HepG2 (cell line): ENCODE measurements around the gene SLC9A9.

Source experiments
- ZFAT ChIP-seq: sonication (generic); formaldehyde crosslinking; conservative IDR thresholded peaks from 2 replicates; pipeline ENCODE4 v1.8.1; 2023; ENCODE audit warnings: missing genetic modification reagents, inconsistent platforms
- TF ChIP-seq, protein P1 (sequence below): sonication (generic); formaldehyde crosslinking; IDR thresholded peaks from 2 replicates; pipeline ENCODE4 v1.5.0; 2020; ENCODE audit warnings: mild to moderate bottlenecking, missing genetic modification reagents, moderate library complexity

DNA sequence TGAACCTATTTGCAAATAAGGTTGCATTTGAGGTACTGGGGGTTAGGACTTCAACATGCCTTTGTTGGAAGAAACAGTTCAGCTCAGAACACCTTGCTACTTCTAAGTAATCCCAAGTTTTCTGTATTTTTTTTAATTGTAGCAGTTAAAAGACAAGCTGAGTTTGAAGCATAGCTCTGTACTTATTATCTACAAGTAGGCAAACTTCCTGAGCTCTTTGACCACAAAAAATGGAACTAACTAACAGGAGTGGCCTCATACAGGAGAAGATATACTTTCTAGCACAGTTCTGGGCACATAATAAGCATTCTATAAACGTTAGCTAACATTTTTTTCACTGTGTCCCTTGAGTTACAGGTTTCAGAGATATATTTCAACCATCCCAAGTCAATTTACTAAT is 569.5 kb downstream of the SLC9A9 start:
- TF ChIP-seq, protein P1, sequence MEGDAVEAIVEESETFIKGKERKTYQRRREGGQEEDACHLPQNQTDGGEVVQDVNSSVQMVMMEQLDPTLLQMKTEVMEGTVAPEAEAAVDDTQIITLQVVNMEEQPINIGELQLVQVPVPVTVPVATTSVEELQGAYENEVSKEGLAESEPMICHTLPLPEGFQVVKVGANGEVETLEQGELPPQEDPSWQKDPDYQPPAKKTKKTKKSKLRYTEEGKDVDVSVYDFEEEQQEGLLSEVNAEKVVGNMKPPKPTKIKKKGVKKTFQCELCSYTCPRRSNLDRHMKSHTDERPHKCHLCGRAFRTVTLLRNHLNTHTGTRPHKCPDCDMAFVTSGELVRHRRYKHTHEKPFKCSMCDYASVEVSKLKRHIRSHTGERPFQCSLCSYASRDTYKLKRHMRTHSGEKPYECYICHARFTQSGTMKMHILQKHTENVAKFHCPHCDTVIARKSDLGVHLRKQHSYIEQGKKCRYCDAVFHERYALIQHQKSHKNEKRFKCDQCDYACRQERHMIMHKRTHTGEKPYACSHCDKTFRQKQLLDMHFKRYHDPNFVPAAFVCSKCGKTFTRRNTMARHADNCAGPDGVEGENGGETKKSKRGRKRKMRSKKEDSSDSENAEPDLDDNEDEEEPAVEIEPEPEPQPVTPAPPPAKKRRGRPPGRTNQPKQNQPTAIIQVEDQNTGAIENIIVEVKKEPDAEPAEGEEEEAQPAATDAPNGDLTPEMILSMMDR (CRISPR knock-in tag): no peak
- no peak for TF ChIP-seq ZFAT (CRISPR knock-in tag)
